ENCODE results near the gene NABP2.

Gene NABP2

DNA sequence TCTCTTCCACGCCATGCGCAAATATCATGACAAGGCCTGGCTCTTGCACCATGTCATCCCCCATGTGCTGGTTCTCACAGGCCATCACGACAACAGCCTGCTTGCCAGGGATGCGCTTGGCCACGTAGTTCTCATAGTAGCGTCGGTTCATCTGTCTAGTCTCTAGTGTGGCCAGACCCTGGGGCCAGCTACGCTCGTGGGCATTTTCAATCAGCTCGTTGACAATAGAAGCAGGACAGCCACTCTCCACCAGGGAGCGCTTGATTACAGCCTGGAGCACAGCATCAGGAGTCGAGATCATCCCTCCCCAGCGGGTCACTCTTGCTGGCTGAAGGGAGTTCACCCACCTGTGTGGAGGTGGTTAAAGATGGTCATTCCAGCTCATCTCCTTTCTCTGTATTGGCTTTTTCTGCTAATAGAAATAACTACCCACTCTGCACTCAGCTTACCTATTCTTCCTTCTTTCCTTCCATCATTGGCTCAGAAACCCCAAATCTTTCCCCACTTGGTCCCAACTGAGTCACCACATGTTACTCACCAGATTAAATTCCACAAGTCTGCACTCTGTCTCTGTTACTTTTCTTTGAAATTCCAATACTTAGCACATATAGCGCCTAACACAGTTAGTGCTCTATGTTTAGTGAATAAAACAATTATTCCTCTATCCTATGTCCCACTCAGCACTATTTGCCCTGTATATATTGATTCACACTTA lies 17.5 kb upstream of the NABP2 start:
- DNase-seq (ENCODE audit: extremely low read depth, insufficient read length), result no peak
- peaks cover 28% of the 10 kb centered on the region for H3K36me3 ChIP-seq (ENCODE audit: control insufficient read depth, insufficient read depth, low read length)
- no peak overlapping the region for H3K4me3 ChIP-seq (replicated peaks; ENCODE audit: low read depth, low read length)
- H3K27me3 ChIP-seq (replicated peaks; ENCODE audit: control insufficient read depth, insufficient read depth, low read length), result no peaks in the 10 kb centered on the region
- TF ChIP-seq, protein P1, sequence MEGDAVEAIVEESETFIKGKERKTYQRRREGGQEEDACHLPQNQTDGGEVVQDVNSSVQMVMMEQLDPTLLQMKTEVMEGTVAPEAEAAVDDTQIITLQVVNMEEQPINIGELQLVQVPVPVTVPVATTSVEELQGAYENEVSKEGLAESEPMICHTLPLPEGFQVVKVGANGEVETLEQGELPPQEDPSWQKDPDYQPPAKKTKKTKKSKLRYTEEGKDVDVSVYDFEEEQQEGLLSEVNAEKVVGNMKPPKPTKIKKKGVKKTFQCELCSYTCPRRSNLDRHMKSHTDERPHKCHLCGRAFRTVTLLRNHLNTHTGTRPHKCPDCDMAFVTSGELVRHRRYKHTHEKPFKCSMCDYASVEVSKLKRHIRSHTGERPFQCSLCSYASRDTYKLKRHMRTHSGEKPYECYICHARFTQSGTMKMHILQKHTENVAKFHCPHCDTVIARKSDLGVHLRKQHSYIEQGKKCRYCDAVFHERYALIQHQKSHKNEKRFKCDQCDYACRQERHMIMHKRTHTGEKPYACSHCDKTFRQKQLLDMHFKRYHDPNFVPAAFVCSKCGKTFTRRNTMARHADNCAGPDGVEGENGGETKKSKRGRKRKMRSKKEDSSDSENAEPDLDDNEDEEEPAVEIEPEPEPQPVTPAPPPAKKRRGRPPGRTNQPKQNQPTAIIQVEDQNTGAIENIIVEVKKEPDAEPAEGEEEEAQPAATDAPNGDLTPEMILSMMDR (IDR thresholded peaks at IDR 0.05; ENCODE audit: insufficient read depth, low read length, poor library complexity, severe bottlenecking), result peak; percentile 55

DNA sequence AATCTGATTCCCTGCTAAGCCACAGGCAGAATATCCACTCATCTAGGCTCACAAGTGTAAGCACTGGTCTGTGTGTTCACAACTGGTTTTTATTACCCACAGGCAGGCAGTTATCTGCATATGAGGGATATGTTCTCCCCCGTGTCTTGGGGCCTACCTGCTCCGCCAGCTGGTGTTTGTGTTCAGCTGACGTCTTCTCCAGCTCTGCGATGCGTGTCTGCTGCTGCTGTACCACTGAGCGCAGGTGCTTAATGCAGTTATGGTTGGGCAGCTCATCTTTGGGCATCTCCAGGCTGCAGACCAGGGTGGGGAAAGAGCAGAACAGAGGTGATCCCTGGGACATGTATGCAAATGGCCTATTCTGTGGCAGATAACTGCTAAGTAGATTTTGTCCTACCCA lies 16.1 kb upstream of the NABP2 start:
- DNase-seq (ENCODE audit: extremely low read depth, insufficient read length), result no peak
- Histone ChIP-seq H3K4me3 (replicated peaks; ENCODE audit: low read depth, low read length) (no peak overlapping the region), H3K36me3 (ENCODE audit: control insufficient read depth, insufficient read depth, low read length) (peaks cover 30% of the 10 kb centered on the region), H3K27me3 (replicated peaks; ENCODE audit: control insufficient read depth, insufficient read depth, low read length) (no peaks in the 10 kb centered on the region)
- TF ChIP-seq, protein P1 (IDR thresholded peaks at IDR 0.05; ENCODE audit: insufficient read depth, low read length, poor library complexity, severe bottlenecking), result no peak

DNA sequence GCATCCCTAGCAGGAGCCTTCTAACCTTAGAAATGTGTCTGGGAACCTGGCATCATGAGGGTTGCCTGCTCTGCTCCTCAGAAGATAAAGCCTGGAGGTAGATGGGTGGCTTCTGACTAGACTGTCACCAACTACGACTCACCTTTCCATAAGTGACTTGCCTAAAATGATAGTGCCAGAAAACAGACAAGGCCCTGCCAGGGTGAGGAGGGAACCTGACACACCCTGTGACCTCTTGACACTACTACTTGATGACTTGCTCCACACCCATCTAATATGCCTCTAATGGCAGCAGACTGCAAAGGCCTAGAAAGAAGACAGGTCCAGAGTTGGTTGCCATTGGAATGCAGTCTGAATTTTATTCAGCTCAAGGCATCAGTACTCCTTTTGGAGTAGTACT lies 11.8 kb upstream of the NABP2 start:
- TF ChIP-seq, protein P1 (IDR thresholded peaks at IDR 0.05; ENCODE audit: insufficient read depth, low read length, poor library complexity, severe bottlenecking), result no peak
- peaks cover 21% of the 10 kb centered on the region for H3K36me3 ChIP-seq (ENCODE audit: control insufficient read depth, insufficient read depth, low read length)
- no peak for DNase-seq (ENCODE audit: extremely low read depth, insufficient read length)
- no peak overlapping the region for H3K4me3 ChIP-seq (replicated peaks; ENCODE audit: low read depth, low read length)
- H3K27me3 ChIP-seq (replicated peaks; ENCODE audit: control insufficient read depth, insufficient read depth, low read length), result no peaks in the 10 kb centered on the region

DNA sequence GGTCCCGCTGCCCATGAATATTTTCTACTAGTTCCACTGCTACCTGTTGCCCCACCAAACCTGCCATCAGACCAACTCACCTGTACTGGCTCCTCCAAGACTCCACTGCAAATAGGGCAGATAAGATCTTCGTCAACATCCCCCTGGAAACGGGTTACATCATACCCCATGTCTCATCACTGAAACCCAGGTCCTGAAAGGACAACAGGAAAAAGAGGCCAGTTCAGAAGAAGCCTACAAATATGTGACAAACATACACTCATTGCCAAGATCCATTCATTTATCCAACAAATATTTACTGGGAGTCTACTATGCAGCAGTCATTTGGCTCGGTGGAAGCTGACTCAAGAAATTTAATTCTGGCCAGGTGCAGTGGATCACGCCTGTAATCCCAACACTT lies 10.3 kb upstream of the NABP2 start:
- TF ChIP-seq, protein P1 (IDR thresholded peaks at IDR 0.05; ENCODE audit: insufficient read depth, low read length, poor library complexity, severe bottlenecking), result no peak
- no peak for DNase-seq (ENCODE audit: extremely low read depth, insufficient read length)
- Histone ChIP-seq H3K4me3 (replicated peaks; ENCODE audit: low read depth, low read length) (no peak overlapping the region), H3K36me3 (ENCODE audit: control insufficient read depth, insufficient read depth, low read length) (peaks cover 13% of the 10 kb centered on the region), H3K27me3 (replicated peaks; ENCODE audit: control insufficient read depth, insufficient read depth, low read length) (no peaks in the 10 kb centered on the region)

DNA sequence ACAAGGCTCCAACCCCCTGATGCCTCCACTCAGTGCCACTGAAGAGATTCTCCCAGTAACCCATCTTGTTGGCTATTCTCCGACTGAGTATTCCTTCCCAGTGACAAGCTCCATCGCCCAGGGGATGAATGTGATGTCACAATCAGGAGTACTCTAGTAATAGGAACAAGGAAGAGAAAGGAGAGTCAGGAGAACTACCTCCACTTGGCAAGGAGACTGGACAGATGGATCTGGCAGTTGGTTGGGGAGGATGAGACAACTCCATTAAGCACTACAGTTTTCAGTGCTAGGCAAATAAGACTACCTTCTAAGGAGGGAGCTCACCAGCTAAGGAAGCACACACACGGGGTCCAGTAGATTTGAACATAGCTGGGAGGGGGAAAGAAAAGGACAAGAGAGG lies 7.7 kb upstream of the NABP2 start:
- Histone ChIP-seq H3K36me3 (ENCODE audit: control insufficient read depth, insufficient read depth, low read length) (peaks cover 5% of the 10 kb centered on the region), H3K4me3 (replicated peaks; ENCODE audit: low read depth, low read length) (no peak overlapping the region), H3K27me3 (replicated peaks; ENCODE audit: control insufficient read depth, insufficient read depth, low read length) (no peaks in the 10 kb centered on the region)
- DNase-seq (ENCODE audit: extremely low read depth, insufficient read length), result no peak
- TF ChIP-seq, protein P1 (IDR thresholded peaks at IDR 0.05; ENCODE audit: insufficient read depth, low read length, poor library complexity, severe bottlenecking), result no peak

DNA sequence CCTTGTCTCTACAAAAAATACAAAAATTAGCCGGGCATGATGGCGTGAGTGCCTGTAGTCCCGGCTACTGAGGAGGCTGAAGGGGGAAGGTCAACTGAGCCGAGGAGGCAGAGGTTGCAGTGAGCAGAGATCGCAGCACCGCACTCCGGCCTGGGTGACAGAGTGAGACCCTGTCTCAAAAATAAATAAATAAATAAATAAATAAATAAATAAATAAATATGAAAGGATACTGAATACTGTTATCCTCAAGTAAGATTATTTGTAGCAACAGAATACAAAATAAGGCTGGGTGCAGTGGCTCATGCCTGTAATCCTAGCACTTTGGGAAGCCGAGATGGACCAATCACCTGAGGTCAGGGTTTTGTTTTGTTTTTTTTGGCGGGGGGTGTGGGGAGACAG lies 4.3 kb upstream of the NABP2 start:
- DNase-seq (ENCODE audit: extremely low read depth, insufficient read length), result no peak
- peaks cover 2% of the 10 kb centered on the region for H3K36me3 ChIP-seq (ENCODE audit: control insufficient read depth, insufficient read depth, low read length)
- TF ChIP-seq, protein P1 (IDR thresholded peaks at IDR 0.05; ENCODE audit: insufficient read depth, low read length, poor library complexity, severe bottlenecking), result no peak
- no peaks in the 10 kb centered on the region for H3K27me3 ChIP-seq (replicated peaks; ENCODE audit: control insufficient read depth, insufficient read depth, low read length)
- H3K4me3 ChIP-seq (replicated peaks; ENCODE audit: low read depth, low read length), result peak overlapping the region; percentile 83

Data from GM06990 (cell line).